ENCODE measurements around the gene ZNF337.

ZNF337 gene

GRCh38 chr20:25624500-25624939, 72.1 kb downstream of the ZNF337 start:
- no peak for DNase-seq
